ENCODE measurements around the gene ANKRD12.
"Not testable (repeated sequence)": the region's sequence is repeated elsewhere in the genome, so short reads cannot be mapped to it uniquely, and the experiment has no call there.

ANKRD12 gene

GRCh38 chr18:9147440-9148202 lies 11.0 kb downstream of the ANKRD12 start:
- DNase-seq: peak; percentile 18

GRCh38 chr18:9148203-9148552 lies 11.6 kb downstream of the ANKRD12 start:
- DNase-seq: no peak

GRCh38 chr18:9150121-9150520 lies 13.5 kb downstream of the ANKRD12 start:
- DNase-seq: no peak

GRCh38 chr18:9153256-9153655 lies 16.7 kb downstream of the ANKRD12 start:
- DNase-seq: no peak

- DNase-seq: no peak
Observed at GRCh38 chr18:9156604-9157249, 20.1 kb downstream of the ANKRD12 start.

GRCh38 chr18:9157806-9158205 lies 21.2 kb downstream of the ANKRD12 start:
- DNase-seq: no peak

GRCh38 chr18:9160014-9160413 lies 23.4 kb downstream of the ANKRD12 start:
- DNase-seq: no peak

GRCh38 chr18:9162663-9163062 lies 26.1 kb downstream of the ANKRD12 start:
- not testable (repeated sequence) for DNase-seq

GRCh38 chr18:9164149-9164548 lies 27.6 kb downstream of the ANKRD12 start:
- not testable (repeated sequence) for DNase-seq

GRCh38 chr18:9165883-9166282 lies 29.3 kb downstream of the ANKRD12 start:
- not testable (repeated sequence) for DNase-seq

- not testable (repeated sequence) for DNase-seq
Observed at GRCh38 chr18:9169515-9169914, 32.9 kb downstream of the ANKRD12 start.

GRCh38 chr18:9171919-9172318 lies 35.3 kb downstream of the ANKRD12 start:
- not testable (repeated sequence) for DNase-seq

GRCh38 chr18:9172506-9173127 lies 36.0 kb downstream of the ANKRD12 start:
- DNase-seq: no peak

GRCh38 chr18:9173770-9174233 lies 37.2 kb downstream of the ANKRD12 start:
- no peak for DNase-seq

- DNase-seq: no peak
Observed at GRCh38 chr18:9174302-9174701, 37.7 kb downstream of the ANKRD12 start.

- no peak for DNase-seq
Observed at GRCh38 chr18:9175115-9175514, 38.5 kb downstream of the ANKRD12 start.

GRCh38 chr18:9177031-9177430 lies 40.5 kb downstream of the ANKRD12 start:
- no peak for DNase-seq

- no peak for DNase-seq
Observed at GRCh38 chr18:9177466-9177865, 40.9 kb downstream of the ANKRD12 start.

GRCh38 chr18:9178557-9178956 lies 42.0 kb downstream of the ANKRD12 start:
- no peak for DNase-seq

GRCh38 chr18:9181275-9181674 lies 44.7 kb downstream of the ANKRD12 start:
- DNase-seq: no peak

GRCh38 chr18:9182852-9183399 lies 46.3 kb downstream of the ANKRD12 start:
- no peak for DNase-seq

GRCh38 chr18:9184998-9185613 lies 48.5 kb downstream of the ANKRD12 start:
- no peak for DNase-seq

Measured in KG1 (cell line).